Measurements from ENCODE around the gene LYZ.

DNA sequence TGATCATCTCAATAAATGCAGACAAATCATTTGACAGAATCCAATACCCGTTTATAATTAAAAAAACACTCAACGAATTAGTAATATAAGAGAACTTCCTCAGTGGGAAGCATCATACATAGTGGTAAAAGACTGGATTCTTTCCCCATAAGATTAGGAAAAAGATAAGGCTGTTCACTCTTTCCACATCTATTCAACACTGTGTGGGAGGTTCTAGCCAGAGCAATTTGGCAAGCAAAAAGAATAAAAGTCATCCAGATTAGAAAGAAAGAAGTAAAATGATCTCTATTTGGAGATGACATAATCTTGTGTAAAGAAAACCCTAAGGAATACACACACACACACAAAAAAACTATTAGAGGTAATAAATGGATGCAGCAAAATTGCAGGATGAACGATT, 49.8 kb downstream of the LYZ start:
- TF ChIP-seq, protein P1, sequence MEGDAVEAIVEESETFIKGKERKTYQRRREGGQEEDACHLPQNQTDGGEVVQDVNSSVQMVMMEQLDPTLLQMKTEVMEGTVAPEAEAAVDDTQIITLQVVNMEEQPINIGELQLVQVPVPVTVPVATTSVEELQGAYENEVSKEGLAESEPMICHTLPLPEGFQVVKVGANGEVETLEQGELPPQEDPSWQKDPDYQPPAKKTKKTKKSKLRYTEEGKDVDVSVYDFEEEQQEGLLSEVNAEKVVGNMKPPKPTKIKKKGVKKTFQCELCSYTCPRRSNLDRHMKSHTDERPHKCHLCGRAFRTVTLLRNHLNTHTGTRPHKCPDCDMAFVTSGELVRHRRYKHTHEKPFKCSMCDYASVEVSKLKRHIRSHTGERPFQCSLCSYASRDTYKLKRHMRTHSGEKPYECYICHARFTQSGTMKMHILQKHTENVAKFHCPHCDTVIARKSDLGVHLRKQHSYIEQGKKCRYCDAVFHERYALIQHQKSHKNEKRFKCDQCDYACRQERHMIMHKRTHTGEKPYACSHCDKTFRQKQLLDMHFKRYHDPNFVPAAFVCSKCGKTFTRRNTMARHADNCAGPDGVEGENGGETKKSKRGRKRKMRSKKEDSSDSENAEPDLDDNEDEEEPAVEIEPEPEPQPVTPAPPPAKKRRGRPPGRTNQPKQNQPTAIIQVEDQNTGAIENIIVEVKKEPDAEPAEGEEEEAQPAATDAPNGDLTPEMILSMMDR (IDR thresholded peaks at IDR 0.05; ENCODE audit: extremely low read depth in 1 of 2, insufficient read depth in 1 of 2, low read depth in 1 of 2, low read length in 2 of 2): no peak
- TF ChIP-seq POLR2AphosphoS5 (IDR thresholded peaks at IDR 0.05; ENCODE audit: insufficient read depth, low read depth, low read length) (no peak), MYC (IDR thresholded peaks at IDR 0.05; ENCODE audit: low read depth, low read length) (no peak), POLR2A (IDR thresholded peaks at IDR 0.05; ENCODE audit: low read depth, low read length) (no peak), FOS (IDR thresholded peaks at IDR 0.05; ENCODE audit: borderline replicate concordance, insufficient read depth, low read length) (no peak), EZH2 (IDR thresholded peaks at IDR 0.05; ENCODE audit: borderline replicate concordance, low read depth, low read length, severe bottlenecking) (no peak), JUN (IDR thresholded peaks at IDR 0.05; ENCODE audit: borderline replicate concordance, insufficient read depth, insufficient read length, low read depth) (no peak)
- TF ChIP-seq, protein P2, sequence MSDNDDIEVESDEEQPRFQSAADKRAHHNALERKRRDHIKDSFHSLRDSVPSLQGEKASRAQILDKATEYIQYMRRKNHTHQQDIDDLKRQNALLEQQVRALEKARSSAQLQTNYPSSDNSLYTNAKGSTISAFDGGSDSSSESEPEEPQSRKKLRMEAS (IDR thresholded peaks at IDR 0.05; ENCODE audit: insufficient read depth, insufficient read length): no peak
